Activated CD4-positive, alpha-beta T cell treated with anti-CD3 and anti-CD28 coated beads, Interleukin-2, amount 50 U/mL, for 16 hours (primary cell): ENCODE data around the gene B9D2.

Experiments used
- DNase-seq: peaks from one replicate; pipeline ENCODE4 v3.0.0-alpha.2; 2020

Gene B9D2

DNA sequence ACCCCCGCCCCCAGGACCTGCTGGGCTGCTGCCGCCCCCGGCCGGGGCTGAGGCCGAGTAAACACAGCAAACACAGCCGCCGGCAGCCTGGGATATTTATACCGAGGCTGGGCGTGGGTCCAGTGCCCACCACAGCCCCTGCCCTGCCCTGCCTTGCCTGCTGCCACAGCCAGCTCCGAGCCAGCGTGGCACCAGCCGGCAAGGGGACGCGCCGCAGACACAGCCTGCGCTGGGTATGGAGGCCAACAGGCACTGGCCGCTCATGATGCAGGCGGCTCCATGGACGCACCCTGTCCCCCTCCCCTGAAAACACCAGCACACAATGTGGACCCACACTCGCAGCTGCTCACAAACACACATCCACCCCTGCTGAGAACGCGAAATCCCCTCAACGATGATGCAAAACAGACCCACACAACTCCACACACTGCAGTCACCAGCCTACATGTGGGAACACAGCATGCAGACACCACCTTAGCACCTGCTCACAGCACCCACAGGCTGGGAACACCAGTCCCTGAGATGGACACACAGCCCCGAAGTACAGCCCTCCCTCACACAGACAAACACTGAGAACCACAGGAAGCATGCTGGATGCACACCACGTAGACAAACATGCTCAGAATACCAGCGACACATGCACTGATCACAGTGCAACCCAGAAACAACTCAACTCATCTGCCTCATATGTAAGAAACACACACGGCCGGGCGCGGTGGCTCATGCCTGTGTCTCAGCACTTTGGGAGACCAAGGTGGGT is 37.8 kb downstream of the B9D2 start:
- peak; percentile 24 for DNase-seq

DNA sequence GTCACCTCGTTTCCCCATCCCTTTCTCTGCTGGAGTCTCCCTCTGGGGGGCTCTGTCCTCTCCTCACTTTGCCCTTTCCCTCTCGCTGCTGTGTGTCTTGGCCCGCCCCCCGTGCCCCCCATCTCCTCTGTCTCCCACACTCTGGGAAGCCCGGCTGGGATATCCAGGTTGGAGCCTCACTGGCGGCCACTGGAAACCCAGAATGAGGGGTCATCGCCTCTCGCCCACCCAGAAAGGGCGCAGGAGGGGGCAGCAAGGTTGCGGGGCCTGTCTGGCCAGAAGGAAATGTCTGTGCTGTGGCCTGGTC is 38.4 kb downstream of the B9D2 start:
- DNase-seq = no peak

DNA sequence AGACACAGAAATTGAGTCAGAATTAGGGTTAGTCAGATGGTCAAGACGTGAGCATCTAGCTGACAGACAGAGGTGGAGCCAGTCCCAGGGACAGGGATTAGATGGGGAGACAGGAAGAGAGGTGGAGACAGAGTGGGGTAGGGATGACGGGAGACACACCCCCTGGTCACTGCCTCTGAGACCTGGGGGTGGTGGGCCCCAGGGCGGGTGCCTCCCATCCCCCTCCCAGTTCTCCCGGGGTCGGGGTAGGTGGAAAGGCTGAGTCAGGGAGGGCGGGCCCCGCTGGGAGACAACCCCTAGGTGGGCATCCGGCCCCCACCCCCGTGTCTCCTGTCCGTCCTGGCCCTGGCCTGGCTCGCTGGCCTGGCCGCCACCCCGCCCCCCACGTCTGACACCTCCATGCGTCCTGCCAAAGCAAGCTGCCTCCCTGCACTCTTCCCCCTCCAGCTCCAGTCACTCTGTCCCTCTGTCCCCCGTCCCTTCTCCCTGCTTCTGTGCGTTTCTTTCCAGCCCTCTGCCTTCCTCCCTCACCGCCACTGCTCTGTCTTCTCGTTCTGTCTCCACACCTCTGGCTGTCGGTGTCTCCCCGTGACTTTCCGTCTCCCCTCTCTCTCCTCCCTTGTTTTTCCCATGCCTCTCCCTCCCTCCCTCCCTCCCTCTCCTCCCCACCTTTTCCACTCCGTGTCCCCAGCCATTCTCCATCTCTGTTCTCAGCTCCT is 38.9 kb downstream of the B9D2 start:
- no peak for DNase-seq

DNA sequence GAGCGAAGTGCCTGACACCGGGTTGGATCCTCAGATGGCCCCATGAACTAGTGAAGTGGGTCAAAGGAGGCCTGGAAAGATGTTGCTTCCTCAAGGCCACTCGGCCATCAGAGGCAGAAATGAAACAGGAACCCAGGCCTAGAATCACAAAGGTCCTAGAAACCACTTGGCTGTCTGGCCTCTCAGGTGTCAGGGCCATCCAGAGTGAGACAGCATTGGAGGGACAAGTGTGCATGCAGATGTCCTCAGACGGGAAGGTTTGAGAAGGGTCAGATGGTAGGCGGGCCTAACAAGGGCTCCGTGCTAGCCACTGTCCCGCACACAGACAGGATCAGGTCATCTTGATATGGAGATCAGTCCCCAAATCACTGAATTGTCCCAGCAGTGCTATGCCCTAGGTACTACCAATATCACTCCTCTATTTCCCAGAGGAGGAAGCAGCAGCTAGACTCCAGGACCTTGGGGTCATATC is 39.7 kb downstream of the B9D2 start:
- no peak for DNase-seq

DNA sequence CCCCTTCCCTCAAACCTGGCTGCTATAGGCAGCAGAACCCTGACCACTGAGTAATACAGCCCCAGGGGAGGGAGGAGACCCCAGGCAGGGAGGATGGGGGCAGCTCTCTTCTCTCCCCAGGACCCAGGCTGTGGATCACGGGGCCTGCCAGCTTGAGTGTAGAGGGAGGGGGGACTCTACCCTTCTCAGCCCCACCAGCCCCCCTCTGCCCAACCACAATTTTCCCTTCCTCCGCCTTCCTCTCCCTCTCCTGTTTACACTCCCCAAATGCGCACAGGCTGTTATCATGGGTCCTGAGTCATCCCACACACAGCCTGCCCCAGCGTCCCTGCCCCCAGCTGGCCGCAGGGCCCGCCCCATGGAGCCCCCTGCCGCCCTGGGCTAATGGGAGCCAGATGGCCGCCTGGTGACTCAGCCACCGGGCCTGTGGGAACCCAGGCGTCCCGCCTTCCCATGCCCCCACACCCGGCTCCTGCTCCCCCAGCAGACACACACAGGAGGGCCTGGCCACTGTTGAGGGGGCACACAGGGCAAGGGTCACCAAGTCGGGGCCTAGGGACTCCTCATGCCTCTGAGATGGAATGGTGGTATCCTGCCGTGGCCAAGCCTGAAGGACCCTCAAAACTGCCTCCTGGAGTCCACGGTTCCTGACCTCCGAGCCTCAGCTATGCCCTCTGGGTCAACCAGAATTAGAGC is 40.4 kb downstream of the B9D2 start:
- no peak for DNase-seq

DNA sequence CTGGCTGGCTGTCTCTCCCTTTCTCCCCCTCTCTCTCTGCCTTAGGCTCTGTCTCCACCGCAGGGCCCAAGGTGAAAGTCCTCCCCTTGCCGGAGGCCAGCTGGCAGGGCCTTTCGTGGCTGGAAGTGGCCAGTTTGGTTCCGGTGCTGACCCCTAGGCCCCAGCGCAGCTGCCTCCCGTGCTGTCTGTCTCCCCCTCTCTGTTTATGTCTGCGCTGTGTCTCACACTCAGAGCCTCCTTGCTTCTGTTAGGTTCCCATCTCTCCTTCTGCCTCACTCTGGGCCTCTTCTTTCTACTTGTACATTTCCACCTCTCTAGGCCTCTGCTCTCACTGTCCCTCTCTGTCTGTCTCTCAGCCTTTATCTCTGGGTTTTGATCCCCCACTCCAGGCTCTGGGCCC is 40.9 kb downstream of the B9D2 start:
- DNase-seq = no peak

DNA sequence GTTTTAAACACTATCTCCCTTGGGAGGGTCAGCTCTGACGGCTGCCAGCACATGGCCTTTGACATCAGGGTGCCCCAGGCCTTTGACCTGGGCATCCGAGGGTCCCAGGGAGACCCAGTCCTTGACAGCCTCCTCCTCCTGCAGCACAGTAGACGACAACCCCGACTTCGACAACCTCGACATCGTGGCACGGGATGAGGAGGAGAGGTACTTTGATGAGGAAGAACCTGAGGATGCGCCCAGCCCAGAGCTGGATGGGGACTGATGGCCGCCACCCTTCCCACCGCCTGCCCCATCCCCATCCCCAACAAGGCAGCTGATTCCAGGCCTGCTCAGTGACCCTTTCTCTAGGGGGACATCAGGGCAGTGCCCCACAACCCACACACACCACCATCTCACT is 41.5 kb downstream of the B9D2 start:
- no peak for DNase-seq

DNA sequence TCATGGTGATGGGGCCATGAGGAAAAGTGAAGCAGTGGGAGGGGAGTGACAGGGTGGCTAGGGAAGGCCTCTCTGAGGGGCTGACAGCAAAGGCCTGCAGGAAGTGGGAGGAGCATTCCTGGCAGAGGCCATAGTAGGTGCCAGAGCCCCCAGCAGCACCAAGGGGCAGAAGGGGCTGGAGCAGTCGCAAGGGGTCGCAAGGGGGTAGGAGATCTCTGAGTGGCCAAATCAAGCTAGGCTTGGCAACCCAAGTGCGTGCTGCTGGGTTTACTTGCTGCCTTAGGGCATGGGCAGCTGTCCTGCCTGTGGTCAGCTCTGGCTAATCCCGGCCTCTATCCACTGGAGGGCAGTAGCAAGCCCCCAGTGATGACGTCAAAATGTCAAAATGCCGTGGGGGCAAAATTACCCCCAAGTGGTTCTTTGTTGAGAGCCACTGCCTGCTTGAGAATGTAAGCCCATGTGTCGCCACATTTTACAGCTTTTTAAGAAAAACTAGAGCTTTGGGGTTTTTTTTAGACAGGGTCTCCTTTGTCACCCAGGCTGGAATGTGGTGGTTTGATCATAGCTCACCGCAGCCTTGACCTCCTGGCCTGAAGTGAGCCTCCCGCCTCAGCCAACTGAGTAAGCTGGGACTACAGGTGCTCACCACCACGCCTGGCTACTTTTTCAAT is 42.2 kb downstream of the B9D2 start:
- no peak for DNase-seq

DNA sequence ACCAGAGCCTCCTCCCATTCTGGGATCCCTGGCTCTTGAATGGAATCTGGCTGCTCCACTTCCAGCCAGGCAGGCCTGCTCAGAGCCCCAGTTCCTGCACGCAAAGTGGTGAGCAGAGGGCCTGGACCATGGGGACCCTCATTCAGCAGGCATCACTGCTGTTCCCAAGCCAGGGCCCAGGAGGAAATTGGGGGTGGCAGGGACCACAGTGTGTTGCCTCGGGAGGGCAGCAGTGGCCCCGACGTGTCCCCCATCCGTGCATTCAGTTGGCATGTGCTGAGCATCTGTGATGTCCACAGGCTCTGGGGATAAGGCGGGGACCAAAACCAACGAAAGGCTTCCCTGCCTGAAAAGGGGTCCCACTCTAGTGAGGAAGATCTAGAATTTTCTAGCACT is 42.7 kb downstream of the B9D2 start:
- no peak for DNase-seq

DNA sequence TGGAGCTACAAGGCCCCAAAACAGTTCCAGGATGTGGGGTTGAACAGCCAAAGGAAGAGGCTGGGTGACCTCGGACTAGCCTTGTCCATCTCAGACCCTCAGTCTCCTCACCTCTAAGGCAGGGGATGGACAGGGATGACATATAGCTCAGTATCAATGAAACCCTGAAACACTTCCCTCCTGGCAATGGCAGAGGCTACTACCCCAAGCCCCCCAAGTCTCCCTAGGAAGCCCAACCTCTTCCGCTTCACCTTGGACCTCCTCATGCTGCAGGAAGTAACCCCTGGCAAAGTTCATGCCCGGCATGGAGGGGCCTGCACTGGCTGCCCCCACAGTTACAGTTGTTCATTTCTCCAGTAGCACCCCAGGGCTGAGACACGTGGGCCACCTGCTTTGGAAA is 43.4 kb downstream of the B9D2 start:
- no peak for DNase-seq

DNA sequence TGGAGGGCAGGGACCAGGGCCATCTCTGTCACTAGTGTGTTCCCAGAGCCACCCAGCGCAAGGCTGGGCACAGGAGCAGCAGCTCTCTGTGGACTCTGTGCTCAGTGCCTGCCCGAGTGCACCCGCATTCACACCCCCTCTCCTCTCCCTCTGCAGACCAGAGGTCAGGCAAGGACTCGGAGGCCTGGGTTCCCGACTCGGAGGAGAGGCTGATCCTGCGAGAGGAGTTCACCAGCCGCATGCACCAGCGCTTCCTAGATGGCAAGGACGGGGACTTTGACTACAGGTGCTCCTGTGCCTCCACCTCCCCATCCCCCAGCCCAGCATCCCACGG is 43.8 kb downstream of the B9D2 start:
- no peak for DNase-seq

DNA sequence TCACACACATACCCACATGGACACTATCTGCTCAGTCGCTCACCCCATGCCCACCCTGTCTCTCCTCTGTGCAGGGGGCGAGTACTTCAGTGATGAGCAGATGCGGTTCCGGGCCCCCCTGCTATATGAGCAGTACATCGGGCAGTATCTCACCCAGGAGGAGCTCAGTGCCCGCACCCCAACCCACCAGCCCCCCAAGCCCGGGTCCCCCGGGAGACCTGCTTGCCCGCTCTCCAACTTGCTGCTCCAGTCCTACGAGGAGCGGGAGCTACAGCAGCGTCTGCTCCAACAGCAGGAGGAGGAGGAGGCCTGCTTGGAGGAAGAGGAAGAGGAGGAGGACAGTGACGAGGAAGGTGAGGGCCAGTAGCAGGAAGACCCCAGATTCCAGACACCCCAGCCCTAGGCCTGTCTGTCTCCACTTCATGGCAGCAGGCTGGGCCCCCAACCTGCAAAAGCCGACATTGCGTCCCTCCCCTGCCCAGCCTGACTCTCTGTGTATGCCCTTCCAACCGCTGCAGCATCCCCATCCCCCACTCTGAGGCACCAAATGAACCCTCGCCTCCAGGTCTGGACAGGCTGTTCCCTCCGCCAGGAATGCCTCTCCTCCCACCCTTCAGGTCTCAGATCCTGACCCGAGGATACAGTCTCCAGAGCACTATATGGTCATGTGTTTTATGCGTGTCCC is 44.3 kb downstream of the B9D2 start:
- DNase-seq = no peak

DNA sequence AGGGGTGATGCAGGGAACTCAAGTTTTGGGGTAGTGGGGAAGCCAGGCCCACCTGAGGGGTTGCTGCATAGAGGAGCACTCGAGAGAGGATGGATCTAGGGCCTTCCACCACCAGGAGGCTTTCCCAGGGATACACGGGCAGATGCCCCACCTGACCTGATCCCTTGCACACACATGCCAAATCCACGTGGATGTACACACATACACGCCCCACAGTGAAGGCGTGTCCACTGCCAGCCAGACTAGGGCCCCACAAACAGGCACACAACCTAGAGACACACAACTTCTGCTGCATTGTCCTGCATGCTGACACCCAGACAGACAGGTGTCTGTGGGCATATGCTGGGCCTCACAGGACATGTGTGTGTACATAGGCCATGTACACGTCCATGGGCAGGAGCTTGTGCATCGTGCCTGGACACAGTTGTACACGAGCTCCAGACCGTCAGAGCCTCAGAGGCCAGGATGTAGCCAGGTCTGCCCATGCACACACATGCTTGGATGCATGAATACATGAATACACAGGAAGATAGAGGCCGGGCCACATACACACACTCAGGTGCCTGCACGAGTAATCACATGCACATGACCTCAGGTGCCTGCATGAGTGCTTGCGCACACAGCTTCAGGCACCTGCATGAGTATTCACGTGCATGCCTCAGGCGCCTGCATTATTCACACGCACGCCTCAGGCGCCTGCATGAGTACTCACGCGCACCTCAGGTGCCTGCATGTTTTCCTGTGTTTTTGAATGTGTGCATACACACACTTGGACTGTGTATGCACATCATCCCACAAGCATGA is 45.1 kb downstream of the B9D2 start:
- DNase-seq = no peak

DNA sequence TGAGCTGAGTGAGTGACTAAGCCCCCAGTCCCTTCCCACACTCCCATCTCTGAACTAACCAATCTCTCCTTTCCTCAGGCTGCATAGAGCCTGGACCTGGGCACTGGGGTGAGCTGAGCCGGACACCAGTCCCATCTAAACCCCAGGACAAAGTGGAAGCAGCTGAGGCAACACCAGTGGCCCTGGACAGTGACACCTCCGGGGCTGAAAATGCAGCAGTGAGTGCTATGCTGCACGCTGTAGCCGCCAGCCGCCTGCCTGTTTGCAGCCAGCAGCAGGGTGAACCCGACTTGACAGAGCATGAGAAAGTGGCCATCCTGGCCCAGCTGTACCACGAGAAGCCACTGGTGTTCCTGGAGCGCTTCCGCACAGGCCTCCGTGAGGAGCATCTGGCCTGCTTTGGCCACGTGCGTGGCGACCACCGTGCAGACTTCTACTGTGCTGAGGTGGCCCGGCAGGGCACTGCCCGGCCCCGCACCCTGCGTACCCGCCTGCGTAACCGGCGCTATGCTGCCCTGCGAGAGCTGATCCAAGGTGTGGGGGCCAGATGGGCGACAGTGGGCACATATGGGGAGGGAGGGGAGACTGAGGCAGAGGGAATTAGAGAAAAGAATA is 47.5 kb downstream of the B9D2 start:
- no peak for DNase-seq

DNA sequence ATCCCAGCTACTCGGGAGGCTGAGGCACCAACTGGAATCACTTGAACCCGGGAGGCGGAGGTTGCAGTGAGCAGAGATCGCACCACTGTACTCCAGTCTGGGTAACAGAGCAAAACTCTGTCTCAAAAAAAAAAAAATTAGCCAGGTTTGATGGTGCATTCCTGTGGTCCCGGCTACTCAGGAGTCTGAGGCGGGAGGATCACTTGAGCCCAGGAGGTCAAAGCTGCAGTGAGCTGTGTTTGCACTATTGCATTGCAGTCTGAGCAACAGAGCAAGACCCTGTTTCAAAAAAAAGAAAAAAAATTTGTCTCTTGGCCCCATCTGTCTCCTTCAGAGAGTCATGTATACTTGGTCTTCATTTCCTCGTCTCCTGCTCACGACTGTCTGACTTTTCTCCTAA is 52.3 kb downstream of the B9D2 start:
- no peak for DNase-seq

DNA sequence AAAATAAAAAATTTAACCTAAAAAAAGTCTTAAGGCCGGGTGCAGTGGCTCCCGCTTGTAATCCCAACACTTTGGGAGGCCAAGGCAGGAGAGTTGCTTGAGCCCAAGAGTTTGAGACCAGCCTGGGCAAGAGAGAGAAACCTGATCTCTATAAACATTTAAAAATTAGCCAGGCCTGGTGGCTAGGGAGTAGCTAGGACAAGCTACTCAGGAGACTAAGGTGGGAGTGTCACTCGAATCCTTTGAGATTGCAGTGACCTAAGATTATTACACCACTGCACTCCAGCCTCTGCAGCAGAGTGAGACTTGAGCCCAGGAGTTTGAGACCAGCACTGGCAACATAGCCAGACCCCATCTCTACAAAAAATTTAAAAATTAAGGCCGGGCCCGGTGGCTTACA is 52.9 kb downstream of the B9D2 start:
- no peak for DNase-seq

DNA sequence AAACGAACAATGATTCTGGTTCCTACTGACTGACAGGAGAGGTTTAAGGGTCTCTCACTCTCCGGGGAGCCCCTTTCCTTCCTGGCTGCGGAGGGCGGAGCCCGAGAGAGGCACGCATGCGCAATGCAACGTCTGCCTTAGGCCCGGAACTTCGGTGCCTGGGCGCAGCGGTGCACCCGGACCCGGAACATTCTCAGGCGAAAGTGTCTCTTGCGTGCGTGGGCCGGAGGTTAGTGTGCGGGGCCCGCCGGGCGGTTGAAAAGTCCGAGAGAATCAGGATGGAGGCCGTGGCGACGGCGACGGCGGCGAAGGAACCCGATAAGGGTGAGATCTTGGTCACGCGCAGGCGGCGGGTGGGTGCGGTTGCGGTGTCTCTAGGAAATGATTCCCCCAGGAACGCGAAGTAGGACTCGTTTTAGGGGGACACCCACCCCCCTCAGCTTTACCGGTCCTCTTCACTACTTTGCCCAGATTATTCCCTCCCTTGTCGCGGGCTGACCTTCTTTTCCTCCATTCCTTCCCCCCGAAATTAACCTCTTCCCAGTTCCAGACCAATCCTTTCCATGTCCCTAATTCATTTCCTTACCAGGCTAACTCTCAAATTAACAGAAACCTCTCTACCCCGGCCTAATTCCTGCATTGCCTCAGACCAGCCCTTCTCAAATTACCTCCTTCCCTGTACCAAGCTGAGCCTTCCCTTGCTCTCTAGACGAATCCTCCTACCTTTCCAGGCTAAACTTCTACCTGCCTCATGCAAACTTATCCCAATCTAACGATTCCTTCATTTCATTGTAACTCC is 53.7 kb downstream of the B9D2 start, which contains the start of gene CCDC97:
Gene CCDC97, plus strand, starts transcription at position 140 of the 799 bp plus-strand sequence. Its CDS starts 139 bp downstream, at position 279.
- peak; percentile 90 for DNase-seq

DNA sequence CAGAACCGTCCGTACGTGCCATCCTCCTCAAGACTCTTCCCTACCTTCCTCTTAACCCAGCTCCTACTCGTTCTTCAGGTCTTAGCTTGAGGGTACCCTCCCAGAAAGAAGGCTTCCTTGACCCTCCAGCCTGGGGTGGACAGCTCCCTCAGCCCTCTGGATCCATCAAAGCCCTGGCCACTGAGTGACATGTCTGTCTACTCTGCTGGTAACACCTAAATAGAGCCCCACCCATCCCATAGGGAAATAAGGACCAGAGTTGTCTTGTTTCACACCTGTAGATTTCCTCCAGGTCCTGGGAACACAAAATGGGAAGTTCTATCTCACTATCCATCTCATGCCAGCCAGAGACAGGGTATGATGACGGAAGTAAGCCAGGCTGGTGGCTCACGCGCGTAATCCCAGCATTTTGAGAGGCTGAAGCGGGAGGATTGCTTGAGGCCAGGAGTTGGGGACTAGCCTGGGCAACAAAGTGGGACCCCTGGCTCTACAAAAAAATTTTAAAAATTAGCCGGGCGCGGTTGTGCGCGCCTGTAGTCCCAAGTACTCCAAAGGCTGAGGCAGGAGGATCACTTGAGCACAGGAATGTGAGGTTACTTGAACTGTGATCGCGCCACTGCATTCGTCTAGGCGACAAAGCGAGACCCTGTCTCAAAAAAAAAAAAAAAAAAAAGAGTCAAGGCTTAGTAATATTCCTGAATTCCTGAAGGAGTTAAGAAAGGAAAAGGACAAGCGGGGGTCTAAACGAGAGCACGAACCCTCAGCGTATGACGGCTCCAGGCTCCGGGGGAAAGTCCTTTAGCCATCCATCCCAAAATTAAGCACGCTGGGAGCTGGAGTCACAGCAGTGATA is 54.5 kb downstream of the B9D2 start:
- DNase-seq = peak; percentile 32

DNA sequence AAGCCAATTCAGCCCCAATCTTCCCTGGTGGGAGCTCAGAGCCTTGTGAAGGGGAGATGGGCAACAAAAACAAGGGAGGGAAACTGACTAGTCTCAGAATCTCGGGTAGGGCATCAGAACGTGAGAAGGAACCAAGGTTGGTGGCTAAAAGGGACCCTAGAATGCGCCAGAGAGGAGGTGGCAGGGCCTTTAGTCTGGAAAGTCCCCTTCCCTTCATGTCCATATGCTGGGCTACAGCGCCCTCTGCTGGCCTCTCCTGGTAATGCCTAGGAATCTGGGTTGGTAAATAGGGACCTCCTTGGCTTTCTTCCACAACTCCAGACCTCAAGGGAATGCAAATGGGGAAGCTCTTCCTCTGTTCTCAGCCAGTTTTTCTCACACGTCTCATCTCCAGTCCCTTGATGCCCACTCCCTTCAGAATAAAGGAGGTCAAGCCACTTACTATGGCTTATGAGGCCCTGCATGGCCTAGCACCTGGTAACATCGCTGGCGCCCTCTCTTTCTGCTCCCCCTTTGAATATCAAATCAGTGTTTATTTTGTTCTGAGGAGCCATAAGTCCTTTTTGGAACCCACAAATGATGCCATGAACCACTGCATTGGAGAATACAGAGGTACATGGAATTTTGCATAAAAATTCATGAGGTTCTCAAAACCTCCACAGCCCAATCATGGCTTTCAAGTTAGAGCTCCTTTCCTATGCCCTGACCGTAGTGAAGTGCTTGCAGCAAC is 55.3 kb downstream of the B9D2 start:
- peak; percentile 92 for DNase-seq
